SKM-1 (cell line): Measurements from ENCODE around the gene LAMA4.
"Not testable (repeated sequence)": the region's sequence is repeated elsewhere in the genome, so short reads cannot be mapped to it uniquely, and the experiment has no call there.

Experiments used
- DNase-seq: peaks from one replicate; lab custom pipeline; 2025; ENCODE audit not compliant: unreplicated experiment; lab: John Stamatoyannopoulos, UW

Gene LAMA4

DNA sequence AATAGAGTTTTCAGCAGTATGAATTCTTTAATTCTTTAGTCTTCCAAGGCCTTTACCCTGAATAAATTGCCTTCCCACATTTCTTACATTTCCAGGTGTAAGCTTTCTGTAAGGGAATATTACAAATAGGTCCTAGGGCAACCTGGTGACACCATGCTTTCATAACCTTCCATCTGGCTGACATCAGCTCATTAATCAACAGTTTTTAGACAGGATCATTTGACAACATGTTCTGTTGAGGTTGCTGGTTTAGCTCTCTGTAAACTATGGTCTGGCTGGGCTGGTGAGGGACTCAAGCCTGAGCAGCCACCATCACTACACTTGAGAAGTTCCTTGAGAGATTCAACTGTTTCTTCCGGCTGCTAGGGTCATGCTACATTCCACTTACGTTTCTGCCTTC lies 147.8 kb downstream of the LAMA4 start:
- no peak for DNase-seq

DNA sequence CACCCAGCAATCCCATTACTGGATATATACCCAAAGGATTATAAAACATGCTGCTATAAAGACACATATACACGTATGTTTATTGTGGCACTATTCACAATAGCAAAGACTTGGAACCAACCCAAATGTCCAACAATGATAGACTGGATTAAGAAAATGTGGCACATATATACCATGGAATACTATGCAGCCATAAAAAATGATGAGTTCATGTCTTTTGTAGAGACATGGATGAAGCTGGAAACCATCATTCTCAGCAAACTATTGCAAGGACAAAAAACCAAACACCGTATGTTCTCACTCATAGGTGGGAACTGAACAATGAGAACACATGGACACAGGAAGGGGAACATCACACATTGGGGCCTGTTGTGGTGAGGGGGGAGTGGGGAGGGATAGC lies 148.3 kb downstream of the LAMA4 start:
- DNase-seq = not testable (repeated sequence)

DNA sequence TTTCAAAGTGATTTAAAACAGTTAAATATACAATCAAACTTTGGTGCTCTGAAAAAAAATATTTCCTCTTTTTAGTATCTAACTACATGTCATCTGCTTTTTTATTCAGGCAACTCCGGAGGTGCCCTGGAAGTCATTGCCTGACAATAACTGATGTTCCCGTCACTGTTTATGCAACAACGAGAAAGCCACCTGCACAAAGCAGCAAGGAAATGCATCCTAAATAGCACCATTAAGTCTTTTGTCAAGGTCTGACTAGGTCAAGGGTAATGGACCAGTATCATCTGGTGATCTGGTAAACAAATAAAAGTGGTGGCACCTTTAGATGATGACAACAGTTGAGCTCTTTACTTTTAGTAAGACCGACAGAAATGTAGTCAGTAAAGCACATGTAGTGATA lies 153.8 kb downstream of the LAMA4 start:
- DNase-seq = no peak

DNA sequence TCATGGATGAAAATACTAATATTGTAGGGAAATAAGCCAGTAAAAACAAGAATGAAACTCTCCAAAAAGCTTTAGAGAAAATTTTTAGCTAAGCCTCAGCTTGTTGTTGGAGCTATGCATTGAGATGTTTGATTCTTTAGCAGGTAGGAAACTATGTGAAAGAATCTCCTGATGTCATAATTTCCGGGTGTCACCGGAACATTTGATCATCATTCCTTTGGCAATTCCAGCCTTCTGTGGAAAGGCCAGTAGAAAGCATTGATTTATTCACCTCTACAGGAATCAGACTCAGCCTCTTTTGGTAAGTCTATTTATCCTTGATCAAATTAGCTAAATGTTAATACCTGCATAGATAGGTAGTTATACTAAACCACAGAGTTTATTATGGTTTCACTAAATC lies 157.5 kb downstream of the LAMA4 start:
- DNase-seq = no peak

DNA sequence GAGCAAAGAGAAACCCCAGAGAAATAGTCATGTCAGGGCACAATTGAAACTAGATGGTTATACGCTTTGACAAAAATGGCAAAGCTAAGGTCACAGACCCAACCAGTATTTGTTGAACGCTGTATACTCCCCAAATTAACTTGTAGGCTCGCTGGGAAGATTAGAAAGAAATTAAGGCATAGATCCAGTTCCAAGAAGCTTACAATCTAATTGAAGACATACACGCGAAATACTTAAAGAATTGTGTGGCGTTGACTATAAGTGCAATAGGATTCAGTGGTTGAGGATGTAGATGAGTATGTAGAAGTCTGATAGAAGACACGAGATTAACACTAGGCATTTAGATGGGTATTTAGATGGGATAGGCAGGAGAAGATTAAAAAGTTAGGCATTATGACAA lies 166.5 kb downstream of the LAMA4 start:
- DNase-seq = no peak

DNA sequence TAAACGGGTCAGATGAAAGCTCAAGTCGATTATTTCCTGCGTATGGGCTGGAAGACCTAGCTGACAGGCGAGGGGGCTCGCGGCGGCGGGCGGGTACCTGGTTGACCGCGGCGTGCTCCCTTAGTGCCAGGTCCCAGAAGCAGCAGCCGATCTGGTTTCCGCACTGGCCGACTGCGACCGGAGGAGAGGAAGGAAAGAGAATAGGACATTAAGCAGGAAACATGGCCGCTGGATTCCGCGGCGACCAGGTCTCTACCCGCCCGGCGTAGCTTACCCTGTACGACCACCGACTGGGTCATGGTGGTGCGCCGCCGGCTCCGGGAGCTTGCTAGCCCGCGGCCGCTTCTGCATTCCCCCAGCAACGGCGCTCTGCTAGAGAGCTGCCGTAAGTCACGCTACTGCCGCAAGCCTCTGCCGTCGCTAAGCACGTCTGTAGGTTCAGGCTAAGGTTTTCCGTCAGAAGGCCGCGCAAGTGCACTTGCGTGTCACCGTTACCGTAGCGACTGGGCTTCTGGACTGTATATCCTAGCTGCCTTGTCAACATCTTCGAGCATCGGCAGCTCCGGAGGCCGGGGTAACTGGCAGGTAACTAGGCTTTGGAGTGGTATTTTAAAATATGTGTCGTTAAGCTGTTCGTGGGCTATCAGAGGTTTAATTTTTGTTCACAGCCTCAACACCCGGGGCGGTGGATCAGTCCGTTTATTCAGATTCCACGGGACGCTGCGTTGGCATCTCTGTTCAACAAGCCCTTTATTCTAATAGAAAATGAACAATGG lies 167.0 kb downstream of the LAMA4 start, which contains the start of the genes FAM229B and TUBE1:
FAM229B (plus strand) TSS at position 456 of the 776 bp plus-strand sequence. CDS start 11,693 bp downstream, outside the sequence.
TUBE1 (minus strand) TSS at position 347 of the 776 bp plus-strand sequence; CDS start at position 299, 48 bp downstream.
- DNase-seq = peak; percentile 95

DNA sequence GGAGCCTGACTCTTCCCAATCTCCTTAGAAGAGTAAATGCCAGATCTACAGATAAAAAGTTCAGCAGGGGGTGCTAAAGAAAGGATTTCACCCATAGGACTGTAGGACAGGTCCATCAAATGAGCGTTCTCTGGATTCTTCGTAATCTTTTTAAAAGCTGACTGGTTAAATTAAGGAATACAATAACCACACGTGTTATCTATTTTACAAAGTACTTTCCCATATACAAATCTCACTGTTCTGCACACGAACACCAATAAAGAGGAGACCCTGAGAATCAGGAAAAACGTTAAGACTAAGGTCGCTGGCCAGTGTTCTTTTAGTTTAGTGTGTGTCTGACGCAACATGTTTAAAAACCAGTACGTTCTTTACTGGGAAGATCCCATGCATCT lies 167.6 kb downstream of the LAMA4 start:
- DNase-seq = peak; percentile 34

DNA sequence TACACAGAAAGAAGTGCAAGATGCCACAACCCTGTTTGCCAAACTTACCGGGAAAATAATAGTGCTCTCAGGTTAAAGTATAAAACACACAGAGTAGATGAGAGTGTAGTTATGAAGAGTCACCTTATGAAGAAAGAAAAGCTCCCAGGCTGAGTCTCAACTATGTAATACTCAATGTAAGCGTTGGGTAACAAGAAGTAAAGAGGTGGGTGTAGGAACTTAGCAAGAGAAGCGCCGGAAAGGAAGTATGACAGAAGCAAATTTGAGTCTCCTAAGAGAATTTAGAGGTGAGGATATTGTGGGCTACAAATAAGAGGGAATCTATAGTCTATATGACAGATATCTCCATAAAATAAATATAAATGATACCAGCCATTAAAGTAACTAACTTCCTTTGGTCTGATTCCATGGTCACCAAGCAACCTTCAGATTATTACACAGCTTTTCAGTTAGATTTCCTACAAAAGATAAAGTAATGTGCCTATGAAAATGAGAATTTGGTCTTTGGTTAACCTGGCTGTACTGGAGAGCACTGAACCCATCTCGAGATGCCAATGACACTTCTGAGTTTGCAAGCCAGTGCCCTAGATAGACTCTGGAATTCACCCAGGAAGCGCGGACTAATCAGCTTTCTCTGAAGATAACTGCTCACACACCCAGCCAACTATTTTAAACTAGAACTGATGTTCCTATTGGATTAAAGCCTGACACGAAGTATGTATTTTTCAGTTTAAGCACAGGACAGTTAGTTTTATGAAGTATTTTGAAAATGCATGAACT lies 168.9 kb downstream of the LAMA4 start:
- no peak for DNase-seq

DNA sequence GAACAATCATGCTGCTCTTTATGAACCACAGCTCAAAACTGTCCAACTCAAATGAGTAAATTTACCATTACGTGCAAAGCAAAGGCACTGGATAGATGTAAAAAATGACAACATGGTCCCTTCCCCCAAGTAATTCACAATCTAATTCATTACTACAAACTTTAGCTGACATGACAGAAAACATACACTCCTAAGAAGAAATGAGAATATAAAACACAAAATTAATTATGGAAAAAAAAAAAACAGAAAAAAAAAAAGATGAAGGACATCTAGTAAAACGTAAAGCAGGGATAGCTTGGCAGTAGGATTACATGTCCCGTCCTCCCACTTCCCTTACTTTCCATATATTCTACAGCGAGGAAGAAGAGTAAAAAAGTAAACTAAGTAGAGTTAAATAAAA lies 172.8 kb downstream of the LAMA4 start:
- DNase-seq = no peak

DNA sequence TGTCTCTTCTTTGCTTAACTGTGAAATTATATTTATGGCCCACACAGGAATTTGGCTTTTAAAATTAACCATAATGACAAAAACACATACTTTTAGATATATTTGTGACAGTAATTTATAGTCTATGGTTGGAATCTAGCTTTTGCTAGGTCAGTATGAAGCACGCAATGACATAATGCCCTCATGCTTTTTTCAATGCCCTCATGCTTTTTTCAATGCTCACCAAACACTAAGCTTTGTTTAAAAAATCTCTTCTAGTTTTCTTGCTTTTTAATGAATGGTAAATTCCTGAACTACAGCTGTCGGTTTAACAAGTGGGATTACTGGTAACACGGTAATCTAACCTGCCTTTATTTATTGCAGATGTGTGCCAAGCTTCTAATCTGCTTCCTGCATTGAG lies 187.8 kb downstream of the LAMA4 start:
- no peak for DNase-seq

DNA sequence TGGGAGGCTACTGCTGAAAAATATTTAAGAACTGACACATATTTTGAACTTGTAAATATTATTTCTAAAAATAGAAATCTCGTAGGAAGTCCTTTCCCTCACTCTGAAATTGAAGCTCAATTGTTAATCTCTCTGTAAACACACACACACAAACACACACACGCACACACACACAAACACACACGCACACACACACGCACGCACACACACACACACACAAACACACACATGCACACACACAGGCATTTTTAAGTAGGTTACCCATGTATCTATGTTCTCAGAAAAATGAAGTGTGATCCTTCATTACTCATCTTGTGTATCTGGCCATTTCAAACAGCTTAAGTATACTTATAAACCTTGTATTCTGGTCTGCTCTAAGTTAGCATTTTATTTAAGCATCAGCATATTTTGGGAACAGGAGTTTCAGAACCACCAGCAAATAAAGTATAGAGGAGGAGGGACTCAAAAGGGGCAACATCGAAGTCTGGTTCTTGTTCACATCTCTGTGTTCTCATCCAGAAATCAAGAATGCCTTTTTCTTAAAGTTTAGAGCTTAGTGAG lies 188.9 kb downstream of the LAMA4 start:
- no peak for DNase-seq

DNA sequence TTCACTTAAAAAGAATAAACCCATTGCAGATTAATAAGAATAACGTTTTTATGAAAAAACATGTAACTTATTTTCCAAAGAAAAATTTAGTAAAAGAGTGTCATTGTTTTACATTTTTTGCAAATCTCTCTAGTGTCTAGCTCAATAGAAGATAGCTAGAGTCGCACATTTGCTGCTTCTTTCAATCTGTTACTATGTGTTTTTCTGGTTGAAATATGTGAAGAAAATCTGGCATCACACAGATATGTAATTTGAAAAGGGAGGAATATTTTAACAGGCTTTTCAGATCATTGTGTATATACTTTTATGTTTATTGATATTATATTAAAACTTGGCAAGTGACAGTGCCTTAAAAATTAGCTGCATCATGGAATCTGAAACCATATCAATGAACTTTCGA lies 191.4 kb downstream of the LAMA4 start:
- no peak for DNase-seq

DNA sequence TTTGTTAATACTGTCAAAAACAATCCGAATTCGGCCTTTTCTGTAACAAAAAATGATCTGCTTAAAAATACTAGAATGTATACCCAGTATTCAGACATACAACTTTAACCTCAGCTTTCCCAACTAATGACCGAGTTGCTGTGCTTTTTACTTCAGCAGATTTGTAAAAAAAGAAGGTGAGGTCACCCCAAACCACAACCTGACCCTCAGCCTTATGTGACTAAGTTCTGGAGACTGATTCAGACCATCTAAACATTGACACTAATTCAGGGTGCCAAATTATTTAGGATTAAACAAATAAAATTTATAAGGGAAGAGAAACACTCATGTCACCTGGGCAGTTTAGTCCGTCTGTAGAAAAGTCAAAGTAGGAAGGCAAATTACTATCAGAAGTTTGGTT lies 192.8 kb downstream of the LAMA4 start:
- no peak for DNase-seq
